Nucleus accumbens (tissue), 56 donors: ENCODE results near the gene SHC4.
"Not testable (repeated sequence)": the region's sequence is repeated elsewhere in the genome, so short reads cannot be mapped to it uniquely, and the experiment has no call there.

Experiments used
- DNase-seq, 56 donors: peaks; one replicate each; lab custom pipeline; 2025; lab: John Stamatoyannopoulos, UW

SHC4 gene

GRCh38 chr15:48929661-48930060 is 34.1 kb downstream of the SHC4 start:
- no peak for DNase-seq

- DNase-seq = no peak
Measured at GRCh38 chr15:48928877-48929538, 34.7 kb downstream of the SHC4 start.

- peak in 17 of 56 donors; percentile 4 to 41 (median 14) for DNase-seq
Measured at GRCh38 chr15:48925714-48926223, 38.0 kb downstream of the SHC4 start.

- DNase-seq = peak in 2 of 56 donors; percentile 2 to 4
Measured at GRCh38 chr15:48924528-48925393, 39.0 kb downstream of the SHC4 start.

- no peak for DNase-seq
Measured at GRCh38 chr15:48922046-48922445, 41.7 kb downstream of the SHC4 start.

GRCh38 chr15:48916721-48917120 is 47.0 kb downstream of the SHC4 start:
- no peak for DNase-seq

GRCh38 chr15:48915861-48916260 is 47.9 kb downstream of the SHC4 start:
- no peak for DNase-seq

- DNase-seq = no peak
Measured at GRCh38 chr15:48914717-48915116, 49.0 kb downstream of the SHC4 start.

GRCh38 chr15:48913141-48913540 is 50.6 kb downstream of the SHC4 start:
- DNase-seq = no peak

- not testable (repeated sequence) for DNase-seq
Measured at GRCh38 chr15:48910554-48910953, 53.2 kb downstream of the SHC4 start.

GRCh38 chr15:48909313-48909712 is 54.4 kb downstream of the SHC4 start:
- not testable (repeated sequence) for DNase-seq

GRCh38 chr15:48905847-48906246 is 57.9 kb downstream of the SHC4 start:
- no peak for DNase-seq

GRCh38 chr15:48905216-48905615 is 58.5 kb downstream of the SHC4 start:
- DNase-seq = no peak

GRCh38 chr15:48904758-48905157 is 59.0 kb downstream of the SHC4 start:
- no peak for DNase-seq

- no peak for DNase-seq
Measured at GRCh38 chr15:48899793-48900192, 63.9 kb downstream of the SHC4 start.

GRCh38 chr15:48898446-48898845 is 65.3 kb downstream of the SHC4 start:
- DNase-seq = no peak

- peak in 1 of 56 donors; percentile 3 for DNase-seq
Measured at GRCh38 chr15:48898032-48898431, 65.7 kb downstream of the SHC4 start.

GRCh38 chr15:48896869-48897814 is 66.6 kb downstream of the SHC4 start:
- DNase-seq = peak in 25 of 56 donors; percentile 2 to 47 (median 19)

GRCh38 chr15:48893311-48893710 is 70.4 kb downstream of the SHC4 start:
- no peak for DNase-seq

GRCh38 chr15:48891232-48891765 is 72.4 kb downstream of the SHC4 start:
- no peak for DNase-seq
